WTC11 (cell line): ENCODE data around the gene CSH1. TPM values are rescaled to one million over a fixed set of nuclear protein-coding genes. Genes with fewer than 3 reads are reported as not detected.

Experiments used
- ATAC-seq: fragments of 200-7000 bp; cut with Tn5 transposase; 2 replicates; pipeline ENCODE4 v1.10.0; 2021; ENCODE audit warnings: mild to moderate bottlenecking, moderate library complexity
- CTCF ChIA-PET: fragments of 300-600 bp; sonication (Branson Sonifier 250); formaldehyde crosslinking; loops from one replicate; lab custom pipeline; 2021; ENCODE audit warnings: antibody characterized with exemption; lab: Charles Lee
- POLR2A ChIA-PET: fragments of 350-600 bp; sonication (Branson Sonifier 250); formaldehyde crosslinking; loops from one replicate; lab custom pipeline; 2021; ENCODE audit warnings: antibody characterized with exemption; lab: Charles Lee
- DNase-seq: peaks from one replicate; pipeline ENCODE4 v3.0.0; 2021; ENCODE audit warnings: low spot score
- H3K27ac Mint-ChIP-seq: 2 replicates; pipeline ENCODE4 v1.8.0; 2021; ENCODE audit warnings: mixed read lengths
- H3K27me3 Mint-ChIP-seq: 2 replicates; pipeline ENCODE4 v1.8.0; 2021; ENCODE audit warnings: low read depth, mild to moderate bottlenecking, moderate library complexity, mixed read lengths
- H3K36me3 Mint-ChIP-seq: 2 replicates; pipeline ENCODE4 v1.8.0; 2021; ENCODE audit warnings: mixed read lengths
- H3K4me1 Mint-ChIP-seq: 2 replicates; pipeline ENCODE4 v1.8.0; 2022; ENCODE audit warnings: mixed read lengths
- H3K4me3 Mint-ChIP-seq: 2 replicates; pipeline ENCODE4 v1.8.0; 2021; ENCODE audit warnings: mild to moderate bottlenecking, moderate library complexity, mixed read lengths
- H3K9me3 Mint-ChIP-seq: 2 replicates; pipeline ENCODE4 v1.8.0; 2021; ENCODE audit warnings: mixed read lengths
- CTCF ChIP-seq: fragments of 200-600 bp; IDR thresholded peaks from 2 replicates; pipeline ENCODE4 v1.8.0; 2022; ENCODE audit warnings: antibody characterized with exemption
- ELF4 ChIP-seq: sonication (generic); formaldehyde crosslinking; IDR thresholded peaks from 2 replicates; pipeline ENCODE4 v1.8.1; 2022; ENCODE audit warnings: low read depth, mild to moderate bottlenecking, moderate library complexity, missing genetic modification reagents
- EMX1 ChIP-seq: fragments of 250-450 bp; sonication (Bioruptor Pico); IDR thresholded peaks from 2 replicates; pipeline ENCODE4 v1.8.0; 2021; ENCODE audit warnings: mild to moderate bottlenecking
- KAT7 ChIP-seq: sonication (generic); formaldehyde crosslinking; IDR thresholded peaks from 2 replicates; pipeline ENCODE4 v1.8.1; 2023; ENCODE audit warnings: missing genetic modification reagents, mild to moderate bottlenecking, borderline replicate concordance
- PRRX2 ChIP-seq: fragments of 250-450 bp; sonication (Bioruptor Pico); IDR thresholded peaks from 2 replicates; pipeline ENCODE4 v1.8.0; 2021; ENCODE audit warnings: mild to moderate bottlenecking
- SMAD4 ChIP-seq: sonication (generic); formaldehyde crosslinking; IDR thresholded peaks from 2 replicates; pipeline ENCODE4 v1.8.0; 2022; ENCODE audit warnings: mild to moderate bottlenecking, missing genetic modification reagents
- total RNA-seq: library from RNA; stranded (reverse); gene quantifications from 3 replicates; pipeline ENCODE4 v1.2.3, GENCODE V29; 2021
- TF ChIP-seq, protein P1 (sequence below): fragments of 250-450 bp; sonication (Bioruptor Pico); IDR thresholded peaks from 2 replicates; pipeline ENCODE4 v1.9.0; 2021; ENCODE audit warnings: mild to moderate bottlenecking, borderline replicate concordance
- TF ChIP-seq, protein P2 (sequence below): fragments of 250-450 bp; sonication (Bioruptor Pico); IDR thresholded peaks from 2 replicates; pipeline ENCODE4 v1.9.0; 2021; ENCODE audit warnings: moderate library complexity, mild to moderate bottlenecking, inconsistent platforms, borderline replicate concordance
- TF ChIP-seq, protein P3 (sequence below): fragments of 250-450 bp; sonication (Bioruptor Pico); IDR thresholded peaks from 2 replicates; pipeline ENCODE4 v1.9.0; 2021; ENCODE audit warnings: mild to moderate bottlenecking
- TF ChIP-seq, protein P4 (sequence below): sonication (generic); formaldehyde crosslinking; conservative IDR thresholded peaks from 2 replicates; pipeline ENCODE4 v1.8.1; 2022; ENCODE audit warnings: mild to moderate bottlenecking, missing genetic modification reagents
- TF ChIP-seq, protein P5 (sequence below): sonication (generic); formaldehyde crosslinking; IDR thresholded peaks from 2 replicates; pipeline ENCODE4 v1.8.1; 2023; ENCODE audit warnings: mild to moderate bottlenecking, moderate library complexity, missing genetic modification reagents

Gene CSH1
- total RNA-seq, 1 experiment from 2014 or later: not detected

GRCh38 chr17:63944736-63945499 lies 48.5 kb upstream of the CSH1 start (continued):
- TF ChIP-seq, protein P1, sequence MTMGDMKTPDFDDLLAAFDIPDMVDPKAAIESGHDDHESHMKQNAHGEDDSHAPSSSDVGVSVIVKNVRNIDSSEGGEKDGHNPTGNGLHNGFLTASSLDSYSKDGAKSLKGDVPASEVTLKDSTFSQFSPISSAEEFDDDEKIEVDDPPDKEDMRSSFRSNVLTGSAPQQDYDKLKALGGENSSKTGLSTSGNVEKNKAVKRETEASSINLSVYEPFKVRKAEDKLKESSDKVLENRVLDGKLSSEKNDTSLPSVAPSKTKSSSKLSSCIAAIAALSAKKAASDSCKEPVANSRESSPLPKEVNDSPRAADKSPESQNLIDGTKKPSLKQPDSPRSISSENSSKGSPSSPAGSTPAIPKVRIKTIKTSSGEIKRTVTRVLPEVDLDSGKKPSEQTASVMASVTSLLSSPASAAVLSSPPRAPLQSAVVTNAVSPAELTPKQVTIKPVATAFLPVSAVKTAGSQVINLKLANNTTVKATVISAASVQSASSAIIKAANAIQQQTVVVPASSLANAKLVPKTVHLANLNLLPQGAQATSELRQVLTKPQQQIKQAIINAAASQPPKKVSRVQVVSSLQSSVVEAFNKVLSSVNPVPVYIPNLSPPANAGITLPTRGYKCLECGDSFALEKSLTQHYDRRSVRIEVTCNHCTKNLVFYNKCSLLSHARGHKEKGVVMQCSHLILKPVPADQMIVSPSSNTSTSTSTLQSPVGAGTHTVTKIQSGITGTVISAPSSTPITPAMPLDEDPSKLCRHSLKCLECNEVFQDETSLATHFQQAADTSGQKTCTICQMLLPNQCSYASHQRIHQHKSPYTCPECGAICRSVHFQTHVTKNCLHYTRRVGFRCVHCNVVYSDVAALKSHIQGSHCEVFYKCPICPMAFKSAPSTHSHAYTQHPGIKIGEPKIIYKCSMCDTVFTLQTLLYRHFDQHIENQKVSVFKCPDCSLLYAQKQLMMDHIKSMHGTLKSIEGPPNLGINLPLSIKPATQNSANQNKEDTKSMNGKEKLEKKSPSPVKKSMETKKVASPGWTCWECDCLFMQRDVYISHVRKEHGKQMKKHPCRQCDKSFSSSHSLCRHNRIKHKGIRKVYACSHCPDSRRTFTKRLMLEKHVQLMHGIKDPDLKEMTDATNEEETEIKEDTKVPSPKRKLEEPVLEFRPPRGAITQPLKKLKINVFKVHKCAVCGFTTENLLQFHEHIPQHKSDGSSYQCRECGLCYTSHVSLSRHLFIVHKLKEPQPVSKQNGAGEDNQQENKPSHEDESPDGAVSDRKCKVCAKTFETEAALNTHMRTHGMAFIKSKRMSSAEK: no peak
- TF ChIP-seq PRRX2 (CRISPR knock-in tag) (no peak), SMAD4 (CRISPR knock-in tag) (no peak), KAT7 (CRISPR knock-in tag) (no peak)
- TF ChIP-seq, protein P2, sequence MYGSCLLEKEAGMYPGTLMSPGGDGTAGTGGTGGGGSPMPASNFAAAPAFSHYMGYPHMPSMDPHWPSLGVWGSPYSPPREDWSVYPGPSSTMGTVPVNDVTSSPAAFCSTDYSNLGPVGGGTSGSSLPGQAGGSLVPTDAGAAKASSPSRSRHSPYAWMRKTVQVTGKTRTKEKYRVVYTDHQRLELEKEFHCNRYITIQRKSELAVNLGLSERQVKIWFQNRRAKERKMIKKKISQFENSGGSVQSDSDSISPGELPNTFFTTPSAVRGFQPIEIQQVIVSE (CRISPR knock-in tag): no peak
- TF ChIP-seq, protein P3, sequence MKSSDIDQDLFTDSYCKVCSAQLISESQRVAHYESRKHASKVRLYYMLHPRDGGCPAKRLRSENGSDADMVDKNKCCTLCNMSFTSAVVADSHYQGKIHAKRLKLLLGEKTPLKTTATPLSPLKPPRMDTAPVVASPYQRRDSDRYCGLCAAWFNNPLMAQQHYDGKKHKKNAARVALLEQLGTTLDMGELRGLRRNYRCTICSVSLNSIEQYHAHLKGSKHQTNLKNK (CRISPR knock-in tag): no peak
- TF ChIP-seq, protein P4, sequence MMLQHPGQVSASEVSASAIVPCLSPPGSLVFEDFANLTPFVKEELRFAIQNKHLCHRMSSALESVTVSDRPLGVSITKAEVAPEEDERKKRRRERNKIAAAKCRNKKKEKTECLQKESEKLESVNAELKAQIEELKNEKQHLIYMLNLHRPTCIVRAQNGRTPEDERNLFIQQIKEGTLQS: no peak
- TF ChIP-seq, all 79 proteins: peak for 0

DNA sequence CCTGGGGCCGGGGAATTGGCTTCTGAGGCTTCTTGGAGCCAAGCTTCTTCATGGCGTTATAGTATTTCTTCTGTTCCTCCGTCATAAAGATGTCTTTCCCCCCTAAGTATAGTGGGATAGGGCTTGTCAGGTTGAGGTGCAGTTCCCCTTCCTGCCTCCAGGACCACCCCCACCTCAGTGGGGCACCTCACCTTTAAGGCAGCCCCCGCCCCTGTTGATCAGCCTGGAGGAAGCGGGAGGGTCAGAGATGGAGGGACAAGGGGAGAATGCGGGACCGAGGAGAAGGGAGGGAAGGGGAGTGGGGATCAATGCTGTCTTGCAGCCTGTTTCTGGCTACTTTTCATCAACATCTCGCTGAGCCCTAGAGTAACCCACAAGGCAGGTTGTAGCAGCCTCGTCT lies 47.4 kb upstream of the CSH1 start:
- H3K4me1 Mint-ChIP-seq: peaks cover 2% of the 10 kb centered on the region; the same call in 1 of the 2 replicates
- ChIA-PET POLR2A (no interaction called here), CTCF (interaction anchor here (0.6 to 4.8 kb wide), 3 partner anchors 21 to 32 kb away, joined by 3 to 38 read pairs (median 5); partner anchors contain the start of genes CSHL1 and GH1)
- DNase-seq: no peak
- H3K27ac Mint-ChIP-seq: no peak overlapping the region
- TF ChIP-seq CTCF (peak; percentile 39), ELF4 (CRISPR knock-in tag) (no peak), EMX1 (CRISPR knock-in tag) (no peak)
- H3K4me3 Mint-ChIP-seq: no peak overlapping the region
- peak; percentile 38 for ATAC-seq
- no peaks in the 10 kb centered on the region for H3K9me3 Mint-ChIP-seq
- no peaks in the 10 kb centered on the region; the same call in 1 of the 2 replicates for H3K36me3 Mint-ChIP-seq
- H3K27me3 Mint-ChIP-seq: no peaks in the 10 kb centered on the region

GRCh38 chr17:63942309-63942985 lies 46.1 kb upstream of the CSH1 start:
- Mint-ChIP-seq H3K4me3 (no peak overlapping the region), H3K4me1 (peaks cover 2% of the 10 kb centered on the region), H3K9me3 (no peaks in the 10 kb centered on the region), H3K27me3 (no peaks in the 10 kb centered on the region), H3K27ac (peak overlapping the region; percentile 16; the same call in 1 of the 2 replicates), H3K36me3 (no peaks in the 10 kb centered on the region; the same call in 1 of the 2 replicates)
- CTCF ChIA-PET: interaction anchor here (1.3 to 4.8 kb wide), 3 partner anchors 8 to 31 kb away, joined by 3 to 38 read pairs (median 5); partner anchors contain the start of genes CSHL1 and GH1
- no peak for ATAC-seq
- POLR2A ChIA-PET: no interaction called here
- TF ChIP-seq, protein P5, sequence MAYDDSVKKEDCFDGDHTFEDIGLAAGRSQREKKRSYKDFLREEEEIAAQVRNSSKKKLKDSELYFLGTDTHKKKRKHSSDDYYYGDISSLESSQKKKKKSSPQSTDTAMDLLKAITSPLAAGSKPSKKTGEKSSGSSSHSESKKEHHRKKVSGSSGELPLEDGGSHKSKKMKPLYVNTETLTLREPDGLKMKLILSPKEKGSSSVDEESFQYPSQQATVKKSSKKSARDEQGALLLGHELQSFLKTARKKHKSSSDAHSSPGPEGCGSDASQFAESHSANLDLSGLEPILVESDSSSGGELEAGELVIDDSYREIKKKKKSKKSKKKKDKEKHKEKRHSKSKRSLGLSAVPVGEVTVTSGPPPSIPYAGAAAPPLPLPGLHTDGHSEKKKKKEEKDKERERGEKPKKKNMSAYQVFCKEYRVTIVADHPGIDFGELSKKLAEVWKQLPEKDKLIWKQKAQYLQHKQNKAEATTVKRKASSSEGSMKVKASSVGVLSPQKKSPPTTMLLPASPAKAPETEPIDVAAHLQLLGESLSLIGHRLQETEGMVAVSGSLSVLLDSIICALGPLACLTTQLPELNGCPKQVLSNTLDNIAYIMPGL (CRISPR knock-in tag): no peak
- no peak for DNase-seq
